ENCODE results near the gene MPST.
A peak's percentile ranks its signal among the peaks of the same experiment; 100 is the strongest.

The MPST gene

DNA sequence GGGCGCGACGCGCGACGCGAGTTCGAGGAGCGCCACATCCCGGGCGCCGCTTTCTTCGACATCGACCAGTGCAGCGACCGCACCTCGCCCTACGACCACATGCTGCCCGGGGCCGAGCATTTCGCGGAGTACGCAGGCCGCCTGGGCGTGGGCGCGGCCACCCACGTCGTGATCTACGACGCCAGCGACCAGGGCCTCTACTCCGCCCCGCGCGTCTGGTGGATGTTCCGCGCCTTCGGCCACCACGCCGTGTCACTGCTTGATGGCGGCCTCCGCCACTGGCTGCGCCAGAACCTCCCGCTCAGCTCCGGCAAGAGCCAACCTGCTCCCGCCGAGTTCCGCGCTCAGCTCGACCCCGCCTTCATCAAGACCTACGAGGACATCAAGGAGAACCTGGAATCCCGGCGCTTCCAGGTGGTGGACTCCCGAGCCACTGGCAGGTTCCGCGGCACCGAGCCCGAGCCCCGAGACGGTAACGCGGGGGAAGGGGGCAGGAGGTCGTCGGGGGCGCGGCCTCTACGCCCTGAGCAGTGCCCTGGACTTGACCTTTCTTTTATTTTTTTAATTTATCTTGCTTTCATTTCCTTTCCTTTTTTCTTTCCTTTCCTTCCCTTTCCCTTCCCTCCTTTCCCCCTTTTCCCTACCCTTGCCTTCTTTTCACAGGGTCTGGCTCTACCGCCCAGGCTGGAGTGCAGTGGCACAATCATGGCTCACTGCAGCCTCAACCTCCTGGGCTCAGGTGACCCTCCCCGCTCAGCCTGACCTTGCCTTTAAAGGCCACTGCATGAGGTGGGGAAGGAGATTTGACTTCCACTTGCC is 5.0 kb downstream of the MPST start:
- no peaks in the 10 kb centered on the region for H3K9me3 Mint-ChIP-seq
- DNase-seq (no peak), ATAC-seq (no peak)
- H3K36me3 Mint-ChIP-seq (ENCODE audit: low read depth) = no peaks in the 10 kb centered on the region
- H3K4me3 Mint-ChIP-seq = no peak overlapping the region
- H3K27ac Mint-ChIP-seq = no peak overlapping the region
- H3K4me1 Mint-ChIP-seq = peaks cover 10% of the 10 kb centered on the region
- H3K27me3 Mint-ChIP-seq = peaks cover 16% of the 10 kb centered on the region

DNA sequence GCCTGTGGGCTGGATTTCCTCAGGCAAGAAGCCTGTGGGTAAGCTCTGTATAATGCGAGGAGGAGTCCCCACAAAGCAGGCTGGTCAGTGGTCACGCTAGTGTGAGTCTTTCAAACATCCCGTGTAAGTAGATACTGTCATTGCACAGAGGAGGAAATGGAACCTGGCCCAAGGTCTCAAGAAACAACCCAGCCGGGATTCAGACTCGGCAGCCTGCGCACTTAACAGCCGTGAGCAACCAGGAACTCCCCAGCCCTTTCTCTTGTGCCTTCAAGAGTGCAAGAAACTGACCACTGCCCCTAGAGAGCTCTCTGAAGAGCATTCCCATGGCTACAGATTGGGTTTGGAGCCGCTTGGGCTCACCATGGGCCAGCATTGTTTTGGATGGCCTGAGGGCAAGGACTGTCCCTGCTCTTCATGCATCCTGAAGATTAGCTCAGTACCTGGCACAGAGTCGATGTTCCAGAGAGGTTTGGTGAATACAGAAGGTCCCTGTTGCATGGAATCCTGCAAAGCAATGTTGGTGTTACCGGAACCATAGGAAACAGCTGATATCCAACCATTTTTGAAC is 6.0 kb downstream of the MPST start:
- Mint-ChIP-seq H3K27ac (no peak overlapping the region), H3K4me3 (no peak overlapping the region), H3K36me3 (ENCODE audit: low read depth) (no peaks in the 10 kb centered on the region), H3K27me3 (peaks cover 8% of the 10 kb centered on the region), H3K4me1 (peaks cover 2% of the 10 kb centered on the region), H3K9me3 (no peaks in the 10 kb centered on the region)
- DNase-seq (no peak), ATAC-seq (no peak)

DNA sequence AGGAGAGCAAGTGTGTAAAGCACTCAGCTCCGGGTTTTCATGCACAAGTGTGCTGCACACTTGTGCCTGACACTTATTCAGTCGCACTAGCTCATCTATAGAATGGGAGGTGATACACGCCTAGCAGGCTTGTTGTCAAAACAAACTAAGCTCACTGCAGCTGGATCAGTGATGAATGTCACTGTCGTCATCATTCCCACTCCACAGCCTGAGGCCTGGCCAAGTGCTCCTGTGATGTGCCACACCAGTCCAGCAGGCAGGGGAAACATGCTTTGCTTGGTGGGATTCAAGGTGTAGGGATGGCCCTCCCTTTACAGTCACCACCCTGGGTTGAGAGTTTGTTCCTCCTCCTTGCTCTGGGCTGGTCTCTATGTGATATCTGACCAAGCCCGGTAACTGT is 6.8 kb downstream of the MPST start:
- H3K9me3 Mint-ChIP-seq = no peaks in the 10 kb centered on the region
- H3K27ac Mint-ChIP-seq = no peak overlapping the region
- no peak for ATAC-seq
- no peak for DNase-seq
- H3K27me3 Mint-ChIP-seq = peaks cover 4% of the 10 kb centered on the region
- H3K4me3 Mint-ChIP-seq = no peak overlapping the region
- H3K4me1 Mint-ChIP-seq = peaks cover 2% of the 10 kb centered on the region
- H3K36me3 Mint-ChIP-seq (ENCODE audit: low read depth) = no peaks in the 10 kb centered on the region

DNA sequence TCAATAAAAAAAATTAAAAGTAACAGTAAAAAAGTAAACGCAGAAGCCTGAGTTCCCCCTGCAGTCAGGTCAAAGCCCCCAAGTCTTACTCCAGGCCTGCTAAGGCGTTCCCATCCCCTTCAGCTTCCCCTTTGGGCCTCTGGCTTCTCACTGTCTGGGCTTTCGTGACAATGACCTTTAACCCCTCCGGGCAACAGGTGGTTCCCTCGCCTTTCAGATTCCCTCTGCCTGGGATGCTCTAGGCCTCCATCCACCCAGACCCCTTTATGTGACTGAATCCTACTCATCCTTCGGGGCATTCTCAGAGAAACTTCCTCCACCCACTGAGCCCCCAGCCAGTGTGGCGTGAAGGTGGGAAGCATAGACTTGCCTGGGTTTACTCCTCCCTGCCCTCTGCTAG is 8.0 kb downstream of the MPST start:
- no peaks in the 10 kb centered on the region for H3K9me3 Mint-ChIP-seq
- no peak overlapping the region for H3K4me3 Mint-ChIP-seq
- ATAC-seq (no peak), DNase-seq (no peak)
- no peaks in the 10 kb centered on the region for H3K27me3 Mint-ChIP-seq
- no peaks in the 10 kb centered on the region for H3K36me3 Mint-ChIP-seq (ENCODE audit: low read depth)
- no peak overlapping the region for H3K27ac Mint-ChIP-seq
- peaks cover 2% of the 10 kb centered on the region for H3K4me1 Mint-ChIP-seq

DNA sequence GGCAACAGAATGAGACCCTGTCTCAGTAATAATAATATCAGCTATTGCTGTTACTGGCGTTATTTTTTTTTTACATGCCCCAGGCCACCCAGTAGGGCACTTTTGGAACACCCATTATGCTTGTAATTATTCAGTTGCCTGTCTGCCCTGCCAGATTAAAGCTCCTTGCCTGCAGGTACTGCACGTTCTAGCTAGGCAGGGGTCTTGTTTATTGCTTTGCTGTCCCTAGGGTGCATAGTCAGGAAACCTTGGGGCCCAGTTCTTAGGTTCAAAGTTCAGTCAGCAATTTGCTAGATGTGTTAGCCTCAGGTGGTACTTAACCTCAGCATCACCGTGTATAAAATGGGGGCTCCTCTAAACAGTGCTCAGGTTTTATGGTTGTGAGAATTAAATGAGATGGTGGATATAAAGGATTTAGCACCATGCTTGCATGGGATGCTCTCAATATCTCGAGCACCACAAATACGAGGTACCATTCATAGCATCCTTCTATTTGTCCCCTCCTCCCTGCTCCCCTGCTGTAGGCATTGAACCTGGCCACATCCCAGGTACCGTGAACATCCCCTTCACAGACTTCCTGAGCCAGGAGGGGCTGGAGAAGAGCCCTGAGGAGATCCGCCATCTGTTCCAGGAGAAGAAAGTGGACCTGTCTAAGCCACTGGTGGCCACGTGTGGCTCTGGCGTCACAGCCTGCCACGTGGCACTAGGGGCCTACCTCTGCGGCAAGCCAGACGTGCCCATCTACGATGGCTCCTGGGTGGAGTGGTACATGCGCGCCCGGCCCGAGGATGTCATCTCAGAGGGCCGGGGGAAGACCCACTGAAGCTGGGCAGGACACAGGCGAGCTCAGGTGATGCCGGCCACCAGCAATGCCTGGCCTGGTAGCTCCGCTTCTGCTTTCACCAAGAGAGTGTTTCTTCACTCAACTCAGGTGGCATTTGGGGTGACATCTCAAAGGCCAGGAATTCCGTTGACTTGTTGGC is 9.4 kb downstream of the MPST start:
- DNase-seq (no peak), ATAC-seq (no peak)
- Mint-ChIP-seq H3K4me3 (no peak overlapping the region), H3K27ac (no peak overlapping the region), H3K9me3 (no peaks in the 10 kb centered on the region), H3K4me1 (peaks cover 2% of the 10 kb centered on the region), H3K27me3 (no peaks in the 10 kb centered on the region), H3K36me3 (ENCODE audit: low read depth) (no peaks in the 10 kb centered on the region)

DNA sequence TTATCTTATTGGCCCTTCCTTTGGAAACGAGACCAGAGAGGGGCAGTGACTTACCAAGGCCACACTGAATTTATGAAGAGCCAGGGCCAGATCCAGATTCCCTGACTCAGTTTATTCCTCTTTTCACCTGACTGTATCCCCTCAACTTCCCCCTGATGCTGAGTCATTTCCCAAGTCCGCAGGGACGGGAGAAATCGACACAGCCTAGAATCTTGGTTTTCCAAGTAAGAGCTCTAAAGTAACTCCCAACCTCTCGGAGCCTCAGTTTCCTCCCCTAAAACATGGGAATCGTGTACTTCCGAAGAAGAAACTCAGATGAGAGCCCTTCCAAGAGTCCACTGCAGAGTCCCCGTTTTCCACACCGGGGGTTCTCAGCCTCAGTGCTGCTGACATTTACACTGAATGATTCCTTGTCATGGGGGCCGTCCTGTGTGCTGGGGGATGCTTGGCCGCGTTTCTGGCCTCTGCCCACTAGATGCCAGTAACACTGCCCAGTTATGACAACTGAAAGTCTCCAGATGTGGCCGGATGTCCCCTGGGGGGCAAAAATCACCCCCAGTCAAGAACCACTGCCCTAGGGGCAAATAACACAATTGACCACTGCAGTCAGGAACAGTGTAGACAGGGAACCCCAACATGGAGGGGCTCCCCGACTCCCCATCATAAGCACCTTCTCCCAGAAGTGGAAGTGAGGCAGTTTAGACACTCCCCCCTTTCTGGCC is 11.2 kb downstream of the MPST start:
- ATAC-seq = no peak

DNA sequence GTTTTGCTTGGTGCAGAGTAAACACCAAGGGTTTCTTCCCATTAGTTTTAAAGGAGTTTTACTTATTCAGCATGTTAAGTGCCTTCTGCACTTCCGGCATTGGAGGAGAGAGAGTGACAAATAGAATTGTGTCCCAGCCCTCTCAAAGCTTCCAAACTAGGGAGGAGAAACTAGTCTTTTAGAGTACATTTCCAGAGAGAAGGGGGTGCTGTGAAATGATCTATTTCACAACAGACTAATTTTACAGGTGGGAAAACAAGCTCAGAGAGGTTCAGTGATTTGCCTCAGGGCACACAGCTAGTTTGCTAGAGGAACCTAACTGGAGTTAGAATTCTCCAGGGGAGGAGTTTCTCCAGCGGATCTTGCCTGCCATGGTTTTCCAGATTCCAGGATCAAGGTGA is 12.6 kb downstream of the MPST start:
- no peak for DNase-seq

More for the DNA sequence above, 11.2 kb downstream of the MPST start:
- no peak overlapping the region for H3K4me3 Mint-ChIP-seq
- H3K4me1 Mint-ChIP-seq = no peaks in the 10 kb centered on the region
- no peaks in the 10 kb centered on the region for H3K36me3 Mint-ChIP-seq (ENCODE audit: low read depth)
- no peak for DNase-seq
- H3K9me3 Mint-ChIP-seq = no peaks in the 10 kb centered on the region
- H3K27me3 Mint-ChIP-seq = no peaks in the 10 kb centered on the region
- no peak overlapping the region for H3K27ac Mint-ChIP-seq

DNA sequence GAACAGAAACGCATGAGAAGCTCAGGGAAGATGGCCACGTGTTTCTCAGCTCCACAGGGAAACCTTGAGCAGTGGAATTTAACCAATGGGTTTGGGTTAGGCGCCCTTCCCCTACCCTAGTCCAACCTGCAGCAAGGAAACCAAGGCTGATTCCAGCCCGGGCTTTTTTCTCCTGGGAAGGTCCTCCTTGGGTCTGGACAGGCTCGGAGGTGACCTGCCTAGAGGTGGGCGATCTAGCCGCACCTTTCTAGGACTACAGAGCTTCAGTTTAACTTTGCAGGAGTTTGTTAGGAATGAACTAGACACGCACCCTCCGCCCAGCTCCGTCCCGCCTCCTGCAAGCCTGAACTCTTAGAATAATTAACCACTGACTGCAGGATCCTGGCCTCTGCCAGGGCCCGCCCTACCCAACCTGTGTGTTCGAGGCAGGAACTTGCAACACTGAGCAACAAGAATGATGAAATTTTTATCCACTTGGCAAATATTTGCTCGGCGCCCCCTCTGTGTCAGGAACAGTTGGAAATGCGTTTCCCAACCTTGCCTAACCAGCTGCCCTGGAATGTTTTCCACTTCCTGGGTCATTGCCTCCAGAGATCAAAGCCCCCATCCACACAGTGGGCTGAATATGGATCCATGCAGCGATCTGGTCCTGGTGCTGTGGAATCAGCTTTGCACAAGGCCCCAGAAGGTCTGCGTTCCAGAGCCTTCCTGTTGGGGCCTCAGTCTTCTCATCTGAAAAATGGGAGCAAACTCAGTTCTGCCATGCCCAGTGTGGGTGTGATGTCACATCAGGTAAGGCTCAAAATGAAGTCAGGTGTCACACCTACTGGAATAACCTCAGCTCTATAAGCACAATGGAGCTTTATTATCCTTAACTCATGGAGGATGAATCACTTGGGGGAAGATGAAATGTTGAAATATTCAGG is 13.3 kb downstream of the MPST start:
- Mint-ChIP-seq H3K27ac (no peak overlapping the region), H3K4me3 (no peak overlapping the region), H3K36me3 (ENCODE audit: low read depth) (no peaks in the 10 kb centered on the region), H3K27me3 (peaks cover 9% of the 10 kb centered on the region), H3K9me3 (no peaks in the 10 kb centered on the region), H3K4me1 (no peaks in the 10 kb centered on the region)
- no peak for ATAC-seq
- no peak for DNase-seq

More for the DNA sequence above, 12.6 kb downstream of the MPST start:
- no peaks in the 10 kb centered on the region for H3K36me3 Mint-ChIP-seq (ENCODE audit: low read depth)
- ATAC-seq = no peak
- no peak overlapping the region for H3K4me3 Mint-ChIP-seq
- no peak overlapping the region for H3K27ac Mint-ChIP-seq
- H3K4me1 Mint-ChIP-seq = no peaks in the 10 kb centered on the region
- no peaks in the 10 kb centered on the region for H3K9me3 Mint-ChIP-seq
- H3K27me3 Mint-ChIP-seq = peaks cover 7% of the 10 kb centered on the region

DNA sequence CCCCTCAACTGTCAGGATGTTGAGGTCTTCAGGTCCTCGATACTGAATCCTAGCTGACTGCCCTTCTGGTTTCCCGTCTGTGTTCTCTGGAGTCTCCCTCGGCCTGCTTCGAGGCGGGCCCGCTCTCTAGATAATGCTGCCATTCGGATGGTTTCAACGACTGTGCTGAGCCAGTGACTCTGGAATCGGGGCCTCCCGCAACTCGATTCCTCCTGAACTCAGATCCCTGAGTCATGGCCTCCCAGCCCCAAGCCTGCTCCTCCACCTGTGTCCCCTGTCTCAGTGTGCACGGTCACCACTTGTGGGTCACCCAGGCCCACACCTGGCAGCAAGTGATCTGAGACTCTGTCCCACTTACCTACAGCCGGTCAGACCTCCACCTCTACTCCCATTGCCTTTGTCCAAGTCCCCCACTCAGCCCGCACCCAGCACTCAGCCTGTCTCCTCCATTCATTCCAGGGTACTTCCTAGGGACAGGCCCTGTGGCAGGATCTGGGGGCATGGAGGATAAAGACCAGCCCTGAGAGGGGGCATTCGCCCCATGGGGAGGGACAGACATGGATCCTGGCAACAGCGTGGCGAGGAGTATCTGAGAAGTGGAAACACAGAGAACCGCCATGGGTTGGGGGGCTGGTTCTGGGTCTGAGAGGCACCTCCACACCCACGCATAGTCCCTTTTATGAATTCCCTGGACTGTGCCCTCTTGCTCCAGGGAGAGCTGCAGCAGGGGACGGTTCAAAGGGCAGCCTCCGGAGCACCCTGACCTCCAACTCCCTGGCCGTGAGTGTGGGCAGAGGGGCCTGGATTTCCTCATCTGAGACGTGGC is 14.3 kb downstream of the MPST start:
- DNase-seq (no peak), ATAC-seq (peak; percentile 24)
- H3K27ac Mint-ChIP-seq = no peak overlapping the region
- no peaks in the 10 kb centered on the region for H3K36me3 Mint-ChIP-seq (ENCODE audit: low read depth)
- H3K27me3 Mint-ChIP-seq = peaks cover 9% of the 10 kb centered on the region
- no peaks in the 10 kb centered on the region for H3K4me1 Mint-ChIP-seq
- no peaks in the 10 kb centered on the region for H3K9me3 Mint-ChIP-seq
- no peak overlapping the region for H3K4me3 Mint-ChIP-seq

DNA sequence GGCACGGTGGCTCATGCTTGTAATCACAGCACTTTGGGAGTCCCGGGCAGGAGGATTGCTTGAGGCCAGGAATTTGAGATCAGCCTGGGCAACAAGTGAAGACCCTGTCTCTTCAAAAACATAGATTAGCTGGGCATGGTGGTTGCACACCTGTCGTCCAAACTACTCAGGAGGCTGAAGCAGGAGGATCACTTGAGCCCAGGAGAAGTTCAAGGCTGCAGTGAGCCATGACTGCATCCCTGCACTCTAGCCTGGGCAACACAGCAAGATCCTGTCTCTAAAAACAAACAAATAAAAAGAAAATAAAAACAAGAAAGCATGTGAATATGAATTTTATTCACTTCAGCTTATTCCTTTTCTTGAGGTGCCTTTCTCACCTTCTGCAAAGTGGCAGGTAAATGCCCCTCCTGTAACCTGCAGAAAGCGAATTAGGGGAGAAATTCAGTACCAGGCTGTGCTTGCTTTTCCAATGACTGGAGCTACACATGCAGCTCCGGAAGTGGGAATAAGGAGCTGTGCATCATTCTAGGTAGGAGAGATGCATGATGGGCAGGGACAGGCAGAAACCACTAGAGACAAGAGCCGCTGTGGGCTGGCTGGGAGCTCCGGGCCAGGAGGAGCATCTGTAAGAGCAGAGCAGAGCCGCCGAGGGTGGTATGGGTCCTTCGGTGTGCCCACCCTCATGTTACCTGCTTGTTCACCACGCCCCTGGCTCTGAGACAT is 17.3 kb downstream of the MPST start:
- no peaks in the 10 kb centered on the region for H3K9me3 Mint-ChIP-seq
- H3K4me1 Mint-ChIP-seq = peaks cover 9% of the 10 kb centered on the region
- no peak overlapping the region for H3K27ac Mint-ChIP-seq
- ATAC-seq = no peak
- DNase-seq = no peak
- no peaks in the 10 kb centered on the region for H3K36me3 Mint-ChIP-seq (ENCODE audit: low read depth)
- H3K27me3 Mint-ChIP-seq = peaks cover 9% of the 10 kb centered on the region
- H3K4me3 Mint-ChIP-seq = no peak overlapping the region

DNA sequence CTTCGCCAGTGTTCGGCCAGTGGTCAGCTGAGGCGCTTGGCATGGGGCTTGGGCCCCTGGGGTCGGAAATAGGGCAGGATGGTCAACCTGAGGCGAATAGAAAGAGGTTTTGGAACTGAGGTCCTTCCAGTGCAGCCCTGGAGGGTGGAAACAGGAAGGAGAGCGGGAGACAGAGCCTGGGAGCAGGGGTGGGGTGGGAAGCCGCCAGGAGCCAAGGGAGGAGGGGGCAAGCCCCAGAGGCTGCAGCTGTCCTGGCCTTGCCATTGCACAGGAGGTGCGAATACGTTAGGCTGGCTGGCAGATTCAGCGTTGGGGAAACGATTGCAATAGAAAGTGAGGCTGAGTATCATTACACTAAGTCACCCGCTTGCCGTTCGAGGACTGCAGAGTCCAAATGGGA is 18.1 kb downstream of the MPST start:
- Mint-ChIP-seq H3K27ac (no peak overlapping the region), H3K4me1 (peaks cover 9% of the 10 kb centered on the region), H3K27me3 (peaks cover 9% of the 10 kb centered on the region), H3K36me3 (ENCODE audit: low read depth) (no peaks in the 10 kb centered on the region), H3K9me3 (no peaks in the 10 kb centered on the region), H3K4me3 (no peak overlapping the region)
- ATAC-seq = no peak
- DNase-seq = no peak

DNA sequence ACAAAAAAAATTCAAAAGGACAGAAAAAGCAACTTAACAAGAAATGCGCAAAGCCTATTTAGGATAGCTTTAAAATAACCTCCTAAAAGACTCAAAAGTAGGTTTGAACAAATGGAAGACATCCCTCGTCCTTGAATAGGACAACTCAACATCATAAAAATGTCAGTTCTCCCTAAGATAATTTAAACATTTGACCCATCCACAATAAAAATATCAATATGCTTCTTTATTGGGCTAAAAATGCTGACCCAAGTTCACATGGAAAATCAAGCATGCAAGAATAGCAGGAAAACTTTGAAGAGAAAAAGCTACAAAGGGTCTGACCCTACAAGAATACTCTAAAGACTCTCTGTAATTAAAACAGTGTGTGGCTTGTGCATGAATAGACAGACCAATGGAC is 19.9 kb downstream of the MPST start:
- DNase-seq = no peak
- no peak overlapping the region for H3K27ac Mint-ChIP-seq
- no peaks in the 10 kb centered on the region for H3K36me3 Mint-ChIP-seq (ENCODE audit: low read depth)
- peaks cover 9% of the 10 kb centered on the region for H3K27me3 Mint-ChIP-seq
- no peaks in the 10 kb centered on the region for H3K9me3 Mint-ChIP-seq
- no peak for ATAC-seq
- no peak overlapping the region for H3K4me3 Mint-ChIP-seq
- peaks cover 10% of the 10 kb centered on the region for H3K4me1 Mint-ChIP-seq

Measured in activated naive CD8-positive, alpha-beta T cell treated with anti-CD3 and anti-CD28 coated beads, Interleukin-2, amount 50 U/mL, for 24 hours (primary cell).